ENCODE measurements around the gene SGPP2. TPM values are rescaled to one million over a fixed set of nuclear protein-coding genes. Genes with fewer than 3 reads are reported as not detected.

SGPP2 gene
- not detected in 2 replicates for total RNA-seq (ENCODE audit: low replicate concordance)

- TF ChIP-seq CTCF (IDR thresholded peaks at IDR 0.05; ENCODE audit: insufficient read depth, low read length): no peak
- H3K4me3 ChIP-seq (ENCODE audit: low read depth, low read length): no peak within 1 kb of the TSS
- no peak for DNase-seq (ENCODE audit: low read depth)
Measured at GRCh38 chr2:222424276-222424728, at the start of gene SGPP2. TSS of gene SGPP2 (plus strand) at chr2:222424543. CDS start at chr2:222424603, 60 bp downstream.

GRCh38 chr2:222375798-222376197, 48.5 kb upstream of the SGPP2 start:
- no peak overlapping the region for H3K4me3 ChIP-seq (ENCODE audit: low read depth, low read length)
- no peak for DNase-seq (ENCODE audit: low read depth)
- no peak for TF ChIP-seq CTCF (IDR thresholded peaks at IDR 0.05; ENCODE audit: insufficient read depth, low read length)

GRCh38 chr2:222380456-222380855, 43.9 kb upstream of the SGPP2 start:
- no peak for TF ChIP-seq CTCF (IDR thresholded peaks at IDR 0.05; ENCODE audit: insufficient read depth, low read length)
- no peak overlapping the region for H3K4me3 ChIP-seq (ENCODE audit: low read depth, low read length)
- no peak for DNase-seq (ENCODE audit: low read depth)

- no peak for DNase-seq (ENCODE audit: low read depth)
- TF ChIP-seq CTCF (IDR thresholded peaks at IDR 0.05; ENCODE audit: insufficient read depth, low read length): no peak
- no peak overlapping the region for H3K4me3 ChIP-seq (ENCODE audit: low read depth, low read length)
Measured at GRCh38 chr2:222381566-222381965, 42.8 kb upstream of the SGPP2 start.

- no peak overlapping the region for H3K4me3 ChIP-seq (ENCODE audit: low read depth, low read length)
- DNase-seq (ENCODE audit: low read depth): no peak
- no peak for TF ChIP-seq CTCF (IDR thresholded peaks at IDR 0.05; ENCODE audit: insufficient read depth, low read length)
Measured at GRCh38 chr2:222383255-222383654, 41.1 kb upstream of the SGPP2 start.

- no peak for DNase-seq (ENCODE audit: low read depth)
- H3K4me3 ChIP-seq (ENCODE audit: low read depth, low read length): no peak overlapping the region
- no peak for TF ChIP-seq CTCF (IDR thresholded peaks at IDR 0.05; ENCODE audit: insufficient read depth, low read length)
Measured at GRCh38 chr2:222391743-222392285, 32.5 kb upstream of the SGPP2 start.

- no peak overlapping the region for H3K4me3 ChIP-seq (ENCODE audit: low read depth, low read length)
- DNase-seq (ENCODE audit: low read depth): no peak
- no peak for TF ChIP-seq CTCF (IDR thresholded peaks at IDR 0.05; ENCODE audit: insufficient read depth, low read length)
Measured at GRCh38 chr2:222393733-222394267, 30.5 kb upstream of the SGPP2 start.
